BJ (cell line): ENCODE data around the gene CFAP65. TPM values are rescaled to one million over a fixed set of nuclear protein-coding genes. Genes with fewer than 3 reads are reported as not detected.

Experiments
- CTCF ChIA-PET: fragments of 350-600 bp; formaldehyde crosslinking; extraction: SDS; loops from one replicate; lab custom pipeline; 2021; ENCODE audit warnings: antibody characterized with exemption, inconsistent platforms; lab: Yijun Ruan, JAX
- POLR2A ChIA-PET: fragments of 300-600 bp; sonication (Branson Sonifier 250); formaldehyde crosslinking; extraction: SDS; loops from one replicate; lab custom pipeline; 2021; ENCODE audit warnings: antibody characterized with exemption; lab: Charles Lee
- DNase-seq: peaks from one replicate; pipeline ENCODE4 v3.0.0-alpha.2; 2011; ENCODE audit warnings: low read depth
- H3K27me3 ChIP-seq: 2 replicates; pipeline ENCODE4 v1.6.0; 2011; ENCODE audit warnings: low read length; ENCODE audit not compliant: control insufficient read depth, insufficient read depth
- H3K36me3 ChIP-seq: 2 replicates; pipeline ENCODE4 v1.5.1; 2011; ENCODE audit warnings: low read length; ENCODE audit not compliant: control insufficient read depth, insufficient read depth
- H3K4me3 ChIP-seq: 2 replicates; pipeline ENCODE4 v1.5.1; 2011; ENCODE audit warnings: low read depth, mild to moderate bottlenecking, control low read depth, low read length
- CTCF ChIP-seq: IDR thresholded peaks from 2 replicates; pipeline ENCODE4 v1.5.1; 2011; ENCODE audit warnings: low read depth, mild to moderate bottlenecking, control low read depth, inconsistent platforms, low read length, moderate library complexity; ENCODE audit not compliant: insufficient read depth
- polyA plus RNA-seq: library from polyadenylated mRNA; depleted of rRNA; stranded (reverse); fragments of >200 nt; gene quantifications from 2 replicates; pipeline ENCODE4 v1.2.3, GENCODE V29; 2011

CFAP65 gene
- polyA plus RNA-seq, 1 experiment = not detected

GRCh38 chr2:219057709-219058540 is 16.6 kb upstream of the CFAP65 start:
- ChIA-PET CTCF (interaction anchor here (0.9 to 13.7 kb wide), 28 partner anchors 9 to 240 kb away, joined by 3 to 211 read pairs (median 6); partner anchors contain the start of genes CFAP65 and NHEJ1), POLR2A (no interaction called here)
- no peak for DNase-seq
- H3K36me3 ChIP-seq = no peaks in the 10 kb centered on the region
- H3K27me3 ChIP-seq = peaks cover 52% of the 10 kb centered on the region
- TF ChIP-seq CTCF = peak; percentile 93
- H3K4me3 ChIP-seq = no peak overlapping the region

- H3K36me3 ChIP-seq = no peaks in the 10 kb centered on the region
- CTCF ChIA-PET = interaction anchor here (1.1 to 13.7 kb wide), 17 partner anchors 8 to 96 kb away, joined by 3 to 211 read pairs (median 13); partner anchors contain the start of genes CFAP65 and NHEJ1
- no peak for TF ChIP-seq CTCF
- POLR2A ChIA-PET = no interaction called here
- no peak overlapping the region for H3K4me3 ChIP-seq
- no peak for DNase-seq
- peaks cover 48% of the 10 kb centered on the region for H3K27me3 ChIP-seq
Observed at GRCh38 chr2:219056896-219057708, 15.8 kb upstream of the CFAP65 start.

- CTCF ChIA-PET = interaction anchor here (1.3 to 13.7 kb wide), 6 partner anchors 10 to 97 kb away, joined by 3 to 211 read pairs (median 84); partner anchors contain the start of gene NHEJ1
- POLR2A ChIA-PET = no interaction called here
- H3K4me3 ChIP-seq = no peak overlapping the region
- peaks cover 48% of the 10 kb centered on the region for H3K27me3 ChIP-seq
- H3K36me3 ChIP-seq = no peaks in the 10 kb centered on the region
- DNase-seq = no peak
- no peak for TF ChIP-seq CTCF
Observed at GRCh38 chr2:219056176-219056895, 15.0 kb upstream of the CFAP65 start.

- no peak for DNase-seq
- H3K27me3 ChIP-seq = peaks cover 44% of the 10 kb centered on the region
- TF ChIP-seq CTCF = no peak
- H3K36me3 ChIP-seq = no peaks in the 10 kb centered on the region
- ChIA-PET POLR2A (no interaction called here), CTCF (interaction anchor here (1.1 to 13.7 kb wide), 6 partner anchors 9 to 98 kb away, joined by 4 to 211 read pairs (median 84); partner anchors contain the start of gene NHEJ1)
- H3K4me3 ChIP-seq = no peak overlapping the region
Observed at GRCh38 chr2:219054956-219055903, 13.9 kb upstream of the CFAP65 start.
